Upper lobe of right lung (tissue), 1 donor: ENCODE data around the gene DISP3. TPM values are rescaled to one million over a fixed set of nuclear protein-coding genes. Genes with fewer than 3 reads are reported as not detected.

Experiments used
- ATAC-seq: fragments of 200-7000 bp; cut with Tn5 transposase; one replicate; pipeline ENCODE4 v1.9.1; 2020; ENCODE audit warnings: mild to moderate bottlenecking, moderate library complexity
- DNase-seq: peaks from one replicate; pipeline ENCODE4 v3.0.0-alpha.2; 2020
- H3K27ac ChIP-seq: fragments of 200-600 bp; one replicate; pipeline ENCODE4 v1.8.0; 2022
- H3K27me3 ChIP-seq: fragments of 200-600 bp; one replicate; pipeline ENCODE4 v1.8.0; 2022; ENCODE audit warnings: mild to moderate bottlenecking
- H3K36me3 ChIP-seq: fragments of 200-600 bp; one replicate; pipeline ENCODE4 v1.8.0; 2022
- H3K4me1 ChIP-seq: fragments of 200-600 bp; one replicate; pipeline ENCODE4 v1.8.0; 2022
- H3K4me3 ChIP-seq: fragments of 200-600 bp; one replicate; pipeline ENCODE4 v1.8.0; 2022; ENCODE audit warnings: mild to moderate bottlenecking
- H3K9me3 ChIP-seq: fragments of 200-600 bp; one replicate; pipeline ENCODE4 v1.8.0; 2022
- CTCF ChIP-seq: fragments of 200-600 bp; IDR thresholded peaks from one replicate; pipeline ENCODE4 v1.8.0; 2022; ENCODE audit warnings: antibody characterized with exemption
- intact Hi-C: fragments of 100-400 bp; cut with DNase I; formaldehyde crosslinking; loops from one replicate; pipeline ENCODE4 v1.11.0; 2022
- total RNA-seq: library from RNA; stranded (reverse); fragmentation: NEBNext Ultra II Directional; extraction: Animal tissue kit (Norgen Biotek cat#: 25700); gene quantifications from one replicate; pipeline ENCODE4 v1.2.1, GENCODE V29; 2021
- donor health status: DM: no; HTN: yes; CAD: no; lungs with severe emphysema.

Gene DISP3
- total RNA-seq, 1 donor from 2014 or later = not detected

- Histone ChIP-seq H3K4me3 (no peak overlapping the region), H3K27me3 (no peaks in the 10 kb centered on the region), H3K9me3 (no peaks in the 10 kb centered on the region), H3K27ac (no peak overlapping the region), H3K36me3 (no peaks in the 10 kb centered on the region), H3K4me1 (no peaks in the 10 kb centered on the region)
- no peak for TF ChIP-seq CTCF
- intact Hi-C loops = no loop called here
- ATAC-seq (no peak), DNase-seq (no peak)
These were observed 58.4 kb downstream of the DISP3 start for GRCh38 chr1:11537380-11537764.

GRCh38 chr1:11537854-11538591 lies 59.1 kb downstream of the DISP3 start:
- Histone ChIP-seq H3K27ac (no peak overlapping the region), H3K4me1 (no peaks in the 10 kb centered on the region), H3K27me3 (no peaks in the 10 kb centered on the region), H3K9me3 (no peaks in the 10 kb centered on the region), H3K4me3 (no peak overlapping the region), H3K36me3 (no peaks in the 10 kb centered on the region)
- intact Hi-C loops = no loop called here
- ATAC-seq = no peak
- no peak for TF ChIP-seq CTCF
- DNase-seq = no peak

- intact Hi-C loops = no loop called here
- no peak for DNase-seq
- no peaks in the 10 kb centered on the region for H3K36me3 ChIP-seq
- no peaks in the 10 kb centered on the region for H3K4me1 ChIP-seq
- H3K4me3 ChIP-seq = no peak overlapping the region
- no peak for ATAC-seq
- H3K27me3 ChIP-seq = no peaks in the 10 kb centered on the region
- no peaks in the 10 kb centered on the region for H3K9me3 ChIP-seq
- no peak for TF ChIP-seq CTCF
- H3K27ac ChIP-seq = no peak overlapping the region
These were observed 59.9 kb downstream of the DISP3 start for GRCh38 chr1:11538886-11539285.

- Histone ChIP-seq H3K9me3 (no peaks in the 10 kb centered on the region), H3K27me3 (no peaks in the 10 kb centered on the region), H3K27ac (no peak overlapping the region), H3K4me1 (no peaks in the 10 kb centered on the region), H3K4me3 (no peak overlapping the region), H3K36me3 (no peaks in the 10 kb centered on the region)
- TF ChIP-seq CTCF = no peak
- DNase-seq (no peak), ATAC-seq (no peak)
- intact Hi-C loops = no loop called here
These were observed 61.2 kb downstream of the DISP3 start for GRCh38 chr1:11539850-11540772.

- no peaks in the 10 kb centered on the region for H3K4me1 ChIP-seq
- no peaks in the 10 kb centered on the region for H3K36me3 ChIP-seq
- TF ChIP-seq CTCF = no peak
- no peak overlapping the region for H3K27ac ChIP-seq
- no peak for DNase-seq
- no peaks in the 10 kb centered on the region for H3K9me3 ChIP-seq
- no peak overlapping the region for H3K4me3 ChIP-seq
- intact Hi-C loops = no loop called here
- no peaks in the 10 kb centered on the region for H3K27me3 ChIP-seq
- ATAC-seq = no peak
These were observed 61.8 kb downstream of the DISP3 start for GRCh38 chr1:11540773-11541160.
